Measurements from ENCODE around the gene RPL31. TPM values are rescaled to one million over a fixed set of nuclear protein-coding genes. Genes with fewer than 3 reads are reported as not detected.

RPL31 gene
- total RNA-seq, 1 donor from 2014 or later: 1,065 TPM

GRCh38 chr2:100956081-100956480 is 46.0 kb upstream of the RPL31 start:
- DNase-seq (no peak), ATAC-seq (no peak)
- Histone ChIP-seq H3K36me3 (no peaks in the 10 kb centered on the region), H3K4me1 (peaks cover 15% of the 10 kb centered on the region), H3K9me3 (no peaks in the 10 kb centered on the region), H3K27ac (no peak overlapping the region), H3K27me3 (ENCODE audit: low read depth) (no peaks in the 10 kb centered on the region), H3K4me3 (no peak overlapping the region)
- TF ChIP-seq, protein P1, sequence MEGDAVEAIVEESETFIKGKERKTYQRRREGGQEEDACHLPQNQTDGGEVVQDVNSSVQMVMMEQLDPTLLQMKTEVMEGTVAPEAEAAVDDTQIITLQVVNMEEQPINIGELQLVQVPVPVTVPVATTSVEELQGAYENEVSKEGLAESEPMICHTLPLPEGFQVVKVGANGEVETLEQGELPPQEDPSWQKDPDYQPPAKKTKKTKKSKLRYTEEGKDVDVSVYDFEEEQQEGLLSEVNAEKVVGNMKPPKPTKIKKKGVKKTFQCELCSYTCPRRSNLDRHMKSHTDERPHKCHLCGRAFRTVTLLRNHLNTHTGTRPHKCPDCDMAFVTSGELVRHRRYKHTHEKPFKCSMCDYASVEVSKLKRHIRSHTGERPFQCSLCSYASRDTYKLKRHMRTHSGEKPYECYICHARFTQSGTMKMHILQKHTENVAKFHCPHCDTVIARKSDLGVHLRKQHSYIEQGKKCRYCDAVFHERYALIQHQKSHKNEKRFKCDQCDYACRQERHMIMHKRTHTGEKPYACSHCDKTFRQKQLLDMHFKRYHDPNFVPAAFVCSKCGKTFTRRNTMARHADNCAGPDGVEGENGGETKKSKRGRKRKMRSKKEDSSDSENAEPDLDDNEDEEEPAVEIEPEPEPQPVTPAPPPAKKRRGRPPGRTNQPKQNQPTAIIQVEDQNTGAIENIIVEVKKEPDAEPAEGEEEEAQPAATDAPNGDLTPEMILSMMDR (IDR thresholded peaks at IDR 0.05): no peak
- intact Hi-C loops (cut with DNase I): no loop called here

DNA sequence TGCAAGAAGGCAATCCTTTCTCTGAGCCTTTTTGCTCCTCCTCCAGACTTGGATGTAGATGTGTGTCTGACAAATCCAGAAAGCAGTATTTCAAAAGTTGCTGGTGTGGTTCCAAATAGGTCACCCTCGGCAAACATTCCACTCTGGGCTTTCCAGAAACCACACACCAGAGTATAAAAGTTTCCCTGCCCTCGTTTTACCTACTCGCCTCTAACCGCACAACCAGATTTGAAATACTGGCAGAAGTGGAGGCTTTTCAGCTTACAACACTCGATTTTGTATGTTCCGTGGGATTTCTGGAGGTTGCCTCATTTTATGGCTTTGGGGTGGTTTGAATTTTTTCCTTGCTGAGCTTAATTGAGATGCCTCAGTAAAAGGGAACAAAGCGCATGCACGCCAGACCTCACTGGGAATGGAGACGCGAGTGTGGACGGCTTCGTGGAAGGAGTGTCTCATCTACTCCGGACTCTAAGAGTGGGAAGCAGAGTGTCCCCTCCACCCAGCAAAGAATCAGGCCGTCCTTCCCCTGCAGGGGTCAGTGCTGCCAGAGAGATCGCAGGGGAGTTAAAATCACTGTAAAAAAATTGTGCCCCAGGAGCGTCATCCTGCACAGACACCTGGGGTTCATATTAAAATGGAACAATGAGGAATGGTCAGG is 44.0 kb upstream of the RPL31 start:
- TF ChIP-seq, protein P1 (IDR thresholded peaks at IDR 0.05): no peak
- DNase-seq (no peak), ATAC-seq (peak; percentile 78 to 93)
- Histone ChIP-seq H3K27ac (no peak overlapping the region), H3K27me3 (ENCODE audit: low read depth) (no peaks in the 10 kb centered on the region), H3K9me3 (no peaks in the 10 kb centered on the region), H3K4me1 (peaks cover 15% of the 10 kb centered on the region), H3K36me3 (no peaks in the 10 kb centered on the region), H3K4me3 (peak overlapping the region; percentile 14)
- intact Hi-C loops (cut with DNase I): no loop called here

DNA sequence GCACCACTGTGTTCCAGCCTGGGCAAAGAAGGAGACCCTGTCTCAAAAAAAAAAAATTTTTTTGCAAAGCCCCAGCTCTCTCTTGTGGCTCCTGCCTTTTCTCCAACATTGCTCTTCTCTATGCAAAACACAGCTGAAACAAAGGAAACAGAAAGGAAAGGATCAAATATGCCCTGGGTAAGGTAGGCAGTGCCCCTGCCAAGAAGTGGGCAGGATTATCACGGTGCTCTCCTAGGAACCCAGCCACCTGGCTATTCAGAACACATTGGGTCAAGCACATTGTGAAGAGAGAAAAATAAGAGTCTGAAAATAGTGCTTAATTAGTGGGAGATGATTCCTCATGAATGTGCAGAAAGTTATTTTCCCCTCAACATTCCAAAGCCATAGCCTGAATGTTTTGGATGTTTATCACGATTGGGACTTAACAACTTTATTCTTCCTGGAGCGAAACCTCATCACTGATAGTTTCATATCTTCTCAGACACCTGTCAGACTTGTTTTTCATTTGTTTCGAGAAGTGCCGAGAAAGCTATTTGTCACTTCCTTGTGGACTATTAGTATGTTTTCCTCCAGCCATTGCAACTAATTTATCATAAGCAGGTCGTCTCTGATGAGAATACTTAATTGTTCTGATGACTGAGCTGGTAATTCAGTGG is 42.7 kb upstream of the RPL31 start:
- intact Hi-C loops (cut with DNase I): no loop called here
- Histone ChIP-seq H3K36me3 (no peaks in the 10 kb centered on the region), H3K4me1 (peaks cover 15% of the 10 kb centered on the region), H3K9me3 (no peaks in the 10 kb centered on the region), H3K27ac (no peak overlapping the region), H3K4me3 (no peak overlapping the region), H3K27me3 (ENCODE audit: low read depth) (no peaks in the 10 kb centered on the region)
- TF ChIP-seq, protein P1 (IDR thresholded peaks at IDR 0.05): no peak
- no peak for DNase-seq
- no peak for ATAC-seq

- Histone ChIP-seq H3K9me3 (no peaks in the 10 kb centered on the region), H3K27me3 (ENCODE audit: low read depth) (no peaks in the 10 kb centered on the region), H3K27ac (no peak overlapping the region), H3K36me3 (no peaks in the 10 kb centered on the region), H3K4me3 (no peak overlapping the region), H3K4me1 (peaks cover 15% of the 10 kb centered on the region)
- intact Hi-C loops (cut with DNase I): no loop called here
- TF ChIP-seq, protein P1 (IDR thresholded peaks at IDR 0.05): no peak
- DNase-seq: no peak
- no peak for ATAC-seq
Observed at GRCh38 chr2:100960688-100961087, 41.4 kb upstream of the RPL31 start.

GRCh38 chr2:100962366-100963025 is 39.6 kb upstream of the RPL31 start:
- Histone ChIP-seq H3K4me1 (peaks cover 15% of the 10 kb centered on the region), H3K9me3 (no peaks in the 10 kb centered on the region), H3K27ac (no peak overlapping the region), H3K36me3 (no peaks in the 10 kb centered on the region), H3K27me3 (ENCODE audit: low read depth) (no peaks in the 10 kb centered on the region), H3K4me3 (no peak overlapping the region)
- DNase-seq (no peak), ATAC-seq (no peak)
- intact Hi-C loops (cut with DNase I): no loop called here
- TF ChIP-seq, protein P1 (IDR thresholded peaks at IDR 0.05): no peak

Data from lower lobe of right lung (tissue), 2 donors.